Stromal cell of bone marrow (primary cell): ENCODE measurements around the gene SLCO1A2.

Experiments used
- DNase-seq: peaks from one replicate; pipeline ENCODE4 v3.0.0-alpha.2; 2012; ENCODE audit warnings: low read depth

SLCO1A2 gene

GRCh38 chr12:21330682-21331253 is 3.9 kb downstream of the SLCO1A2 start:
- no peak for DNase-seq

DNA sequence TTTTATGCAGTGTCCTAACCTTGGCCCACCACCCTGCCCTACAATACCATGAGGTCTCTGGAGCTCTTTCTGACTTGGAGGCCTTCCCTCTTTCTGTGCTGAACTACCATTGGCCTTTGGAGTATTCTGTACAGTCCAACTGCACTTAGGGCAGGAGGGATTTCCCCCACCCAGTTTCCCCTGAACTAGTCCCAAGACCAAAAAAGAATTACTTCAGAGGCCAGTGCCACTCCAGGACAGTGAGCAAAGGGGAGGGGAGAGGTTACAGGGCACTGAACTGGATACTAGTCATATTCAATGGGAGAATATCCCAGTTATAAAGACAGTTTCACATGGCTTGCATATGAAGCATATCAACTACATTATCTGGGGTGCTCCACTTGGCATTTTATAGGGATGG is 6.1 kb downstream of the SLCO1A2 start:
- no peak for DNase-seq

GRCh38 chr12:21324551-21324950 is 10.2 kb downstream of the SLCO1A2 start:
- no peak for DNase-seq

DNA sequence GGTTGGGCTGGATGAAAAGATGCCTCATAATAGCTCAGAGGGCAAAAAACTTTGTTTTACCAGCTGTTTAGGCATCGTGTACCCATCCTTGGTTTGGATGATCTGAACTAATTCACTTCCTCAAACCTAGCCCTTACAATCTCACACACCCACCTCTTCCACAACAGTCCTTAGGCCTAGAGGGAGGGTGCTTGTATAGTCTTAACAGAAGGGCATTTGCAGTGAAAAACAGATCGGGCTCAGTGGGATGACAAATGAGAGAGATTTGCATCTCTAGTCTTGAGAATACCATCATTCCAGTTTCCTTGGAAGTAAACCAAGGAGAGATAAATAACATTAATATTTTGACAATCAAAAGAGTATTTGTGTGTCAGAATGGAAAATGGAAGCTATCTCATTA is 11.0 kb downstream of the SLCO1A2 start:
- DNase-seq = no peak

GRCh38 chr12:21308785-21309184 is 25.9 kb downstream of the SLCO1A2 start:
- no peak for DNase-seq

GRCh38 chr12:21305661-21306060 is 29.1 kb downstream of the SLCO1A2 start:
- DNase-seq = no peak

DNA sequence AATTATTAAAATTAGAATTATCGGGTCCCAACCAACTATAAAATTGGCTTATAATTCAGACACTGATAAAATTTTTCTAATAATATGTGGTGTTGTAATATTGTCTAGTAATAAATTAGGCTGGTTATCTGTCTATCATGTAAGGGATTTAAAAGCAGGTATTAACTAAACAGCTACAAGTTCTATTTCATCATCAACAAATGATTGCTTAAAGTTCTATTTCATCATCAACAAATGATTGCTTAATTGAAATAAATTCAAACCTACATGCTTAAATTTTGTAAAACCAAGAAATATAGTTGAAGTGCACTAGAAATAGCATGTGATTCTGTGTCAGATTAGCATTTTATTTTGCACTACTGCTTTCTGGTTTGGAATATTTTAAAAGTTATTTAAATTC is 34.1 kb downstream of the SLCO1A2 start:
- DNase-seq = no peak

GRCh38 chr12:21296751-21297406 is 37.8 kb downstream of the SLCO1A2 start:
- DNase-seq = no peak

GRCh38 chr12:21296348-21296747 is 38.4 kb downstream of the SLCO1A2 start:
- no peak for DNase-seq

GRCh38 chr12:21294176-21294575 is 40.5 kb downstream of the SLCO1A2 start:
- no peak for DNase-seq

DNA sequence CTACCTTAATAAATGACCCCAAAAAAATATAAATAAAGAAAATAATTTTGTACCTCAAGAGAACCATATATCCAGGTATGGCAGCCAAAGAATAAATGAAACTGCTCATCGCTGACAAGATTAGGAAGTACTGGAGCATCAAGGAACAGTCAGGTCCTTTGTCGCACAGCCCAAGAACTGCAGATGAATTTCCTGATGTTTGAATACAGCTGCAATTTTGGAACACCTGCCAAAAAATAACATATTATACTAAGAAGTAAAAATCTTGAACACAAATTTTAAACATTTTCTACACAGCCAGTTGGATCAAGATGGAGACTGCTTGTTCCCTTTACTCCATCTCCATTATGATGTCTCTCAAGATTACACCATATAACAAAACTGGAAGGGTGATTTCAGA is 42.6 kb downstream of the SLCO1A2 start:
- no peak for DNase-seq

DNA sequence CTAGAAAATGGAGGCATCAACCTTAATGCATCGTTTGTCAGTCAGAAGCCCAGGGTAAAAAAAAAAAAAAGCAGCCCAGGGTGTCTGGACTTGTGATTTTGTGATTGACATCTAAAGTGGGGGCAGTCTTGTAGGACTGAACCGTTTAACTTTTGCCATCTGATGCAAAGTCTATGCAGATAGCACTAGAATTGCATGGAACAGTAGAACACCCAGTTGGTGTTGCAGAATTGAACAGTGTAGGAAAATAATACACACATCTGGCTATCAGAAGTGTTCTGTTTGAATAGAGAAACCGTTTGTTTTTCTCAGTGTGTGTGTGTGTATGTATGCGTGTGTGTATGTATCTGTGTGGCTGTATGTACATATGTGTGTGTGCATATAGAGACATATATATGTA is 45.0 kb downstream of the SLCO1A2 start:
- DNase-seq = no peak

DNA sequence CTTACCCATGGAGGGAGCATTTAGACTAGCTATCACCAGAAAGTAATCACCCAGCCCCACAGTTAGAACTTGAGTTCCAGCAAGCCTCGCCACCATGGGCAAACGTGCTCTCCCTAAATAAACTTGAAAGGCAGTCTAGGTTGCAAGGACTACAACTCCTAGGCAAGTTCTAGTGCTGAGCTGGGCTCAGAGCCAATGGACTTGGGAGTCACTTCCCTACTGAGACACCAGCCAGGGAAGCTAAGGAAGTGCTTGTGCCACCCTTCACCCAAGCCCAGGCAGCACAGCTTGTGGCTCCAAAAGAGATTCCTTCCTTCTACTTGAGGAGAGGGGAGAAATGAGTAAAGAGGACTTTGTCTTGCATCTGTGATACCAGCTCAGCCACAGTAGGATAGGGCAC is 57.9 kb downstream of the SLCO1A2 start:
- no peak for DNase-seq

- DNase-seq = no peak
These were observed 68.8 kb downstream of the SLCO1A2 start for GRCh38 chr12:21265932-21266331.

DNA sequence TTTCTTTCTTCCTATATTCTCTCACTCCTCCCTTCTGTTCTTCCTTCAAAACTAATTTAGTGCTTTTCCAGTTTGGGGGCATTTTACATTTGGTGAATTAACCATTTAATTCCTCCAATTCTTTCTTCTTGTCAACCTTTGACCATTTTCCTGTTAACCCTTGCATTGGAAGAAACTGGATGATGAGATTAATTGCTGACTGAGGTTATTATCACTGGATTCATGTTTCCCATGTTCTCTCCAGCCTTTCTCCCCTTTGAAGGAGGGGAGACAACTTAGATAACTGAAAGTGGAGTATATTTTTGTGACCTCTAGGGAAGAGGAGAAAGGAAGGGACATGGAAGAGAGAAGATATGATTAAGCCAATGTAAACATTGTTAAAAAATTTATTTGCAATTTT is 70.5 kb downstream of the SLCO1A2 start:
- no peak for DNase-seq

GRCh38 chr12:21257172-21257571 is 77.5 kb downstream of the SLCO1A2 start:
- no peak for DNase-seq

GRCh38 chr12:21252070-21252469 is 82.6 kb downstream of the SLCO1A2 start:
- no peak for DNase-seq

- DNase-seq = peak; percentile 15
These were observed 86.0 kb downstream of the SLCO1A2 start for GRCh38 chr12:21248679-21249078.

DNA sequence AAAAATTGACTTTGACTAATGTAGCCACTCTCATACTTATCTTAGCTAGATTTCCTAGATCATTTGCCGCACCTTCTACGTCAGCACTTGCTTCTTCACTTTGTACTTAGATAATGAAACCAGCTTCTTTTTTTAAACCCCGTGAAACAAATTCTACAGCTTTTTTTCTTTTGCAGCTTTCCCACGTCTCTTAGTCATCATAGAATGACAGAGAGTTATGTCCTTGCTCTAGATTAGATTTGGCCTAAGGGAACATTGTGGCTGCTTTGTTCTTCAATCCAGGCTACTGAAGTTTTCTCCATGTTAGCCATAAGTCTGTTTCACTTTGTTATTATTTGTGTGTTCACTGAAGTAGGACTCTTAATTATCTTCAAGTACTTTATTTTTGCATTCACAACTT is 94.9 kb downstream of the SLCO1A2 start:
- no peak for DNase-seq

- no peak for DNase-seq
These were observed 100.3 kb downstream of the SLCO1A2 start for GRCh38 chr12:21234395-21234794.

DNA sequence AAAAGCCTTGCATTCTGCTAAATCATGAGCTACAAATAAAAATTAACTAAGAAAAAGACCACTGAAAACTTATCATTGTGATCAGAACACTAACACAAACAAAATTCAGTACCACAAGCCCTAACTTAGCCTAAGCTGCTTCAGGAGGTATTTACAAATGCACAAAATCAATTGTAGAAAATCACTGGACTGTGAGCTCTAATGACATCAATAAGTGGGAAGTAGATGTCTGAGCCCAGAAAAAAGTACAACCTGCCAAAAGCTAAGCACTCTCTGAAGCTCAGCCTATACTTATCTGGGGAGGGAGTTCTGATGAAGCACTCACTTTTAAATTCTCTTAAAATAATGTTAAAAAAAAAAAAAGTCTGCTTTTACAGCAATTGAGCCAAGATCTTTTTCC is 110.8 kb downstream of the SLCO1A2 start:
- DNase-seq = no peak

- no peak for DNase-seq
These were observed 112.9 kb downstream of the SLCO1A2 start for GRCh38 chr12:21221778-21222177.

- DNase-seq = no peak
These were observed 113.6 kb downstream of the SLCO1A2 start for GRCh38 chr12:21221072-21221471.

GRCh38 chr12:21220266-21220665 is 114.5 kb downstream of the SLCO1A2 start:
- no peak for DNase-seq
